HG03060 (cell line): Measurements from ENCODE around the gene RNF126.

Experiments
- ATAC-seq: cut with Tn5 transposase; IDR thresholded peaks from one replicate; pipeline ENCODE4 v1.9.1; 2021; ENCODE audit warnings: low read depth, moderate number of reproducible peaks; ENCODE audit not compliant: unreplicated experiment

The RNF126 gene

GRCh38 chr19:648305-648704 lies 14.7 kb downstream of the RNF126 start:
- no peak for ATAC-seq

GRCh38 chr19:647566-648284 lies 15.3 kb downstream of the RNF126 start:
- ATAC-seq: no peak

GRCh38 chr19:646779-647565 lies 16.0 kb downstream of the RNF126 start:
- no peak for ATAC-seq

- no peak for ATAC-seq
These were observed 16.9 kb downstream of the RNF126 start for GRCh38 chr19:645912-646778.

DNA sequence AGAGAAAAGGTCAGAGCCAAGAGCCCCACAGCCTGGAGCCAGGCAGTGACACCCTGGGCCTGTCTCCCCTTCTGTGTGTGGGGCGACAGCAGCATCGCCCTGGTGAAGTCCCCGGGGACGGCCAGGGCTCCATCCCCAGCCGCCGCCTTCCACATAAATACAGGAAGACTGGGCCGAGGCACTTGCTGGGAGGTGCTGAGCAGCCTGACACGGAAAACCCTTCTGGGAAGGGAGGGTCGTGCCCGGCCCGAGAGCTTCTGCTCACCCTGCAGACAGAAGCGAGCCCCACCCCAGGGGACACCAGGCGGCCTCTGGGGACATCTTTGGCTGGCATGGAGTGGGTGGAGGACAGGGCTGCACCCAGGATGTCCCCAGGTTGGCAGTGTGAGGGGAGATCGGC lies 18.2 kb downstream of the RNF126 start:
- ATAC-seq: no peak

- no peak for ATAC-seq
These were observed 18.7 kb downstream of the RNF126 start for GRCh38 chr19:644363-644762.

DNA sequence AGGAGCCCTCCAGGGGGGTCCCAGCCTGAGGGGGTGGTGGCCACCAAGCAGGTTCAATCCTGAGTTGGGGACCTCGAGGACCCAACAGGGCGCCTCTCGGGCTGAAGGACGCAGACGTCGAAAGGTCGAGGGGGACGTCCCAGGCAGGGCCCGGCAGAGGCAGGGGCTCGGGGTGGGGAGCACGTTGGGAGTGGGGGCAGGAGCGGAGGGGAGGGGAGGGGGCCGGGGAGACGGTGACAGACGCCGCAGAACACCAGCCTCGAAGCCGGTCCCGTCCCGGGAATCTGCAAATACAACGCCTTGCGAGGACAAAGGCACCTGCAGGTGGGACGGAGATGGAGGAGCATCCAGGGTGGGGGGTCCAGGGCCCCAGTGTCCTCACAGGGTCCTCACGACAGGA lies 19.3 kb downstream of the RNF126 start:
- ATAC-seq: no peak

DNA sequence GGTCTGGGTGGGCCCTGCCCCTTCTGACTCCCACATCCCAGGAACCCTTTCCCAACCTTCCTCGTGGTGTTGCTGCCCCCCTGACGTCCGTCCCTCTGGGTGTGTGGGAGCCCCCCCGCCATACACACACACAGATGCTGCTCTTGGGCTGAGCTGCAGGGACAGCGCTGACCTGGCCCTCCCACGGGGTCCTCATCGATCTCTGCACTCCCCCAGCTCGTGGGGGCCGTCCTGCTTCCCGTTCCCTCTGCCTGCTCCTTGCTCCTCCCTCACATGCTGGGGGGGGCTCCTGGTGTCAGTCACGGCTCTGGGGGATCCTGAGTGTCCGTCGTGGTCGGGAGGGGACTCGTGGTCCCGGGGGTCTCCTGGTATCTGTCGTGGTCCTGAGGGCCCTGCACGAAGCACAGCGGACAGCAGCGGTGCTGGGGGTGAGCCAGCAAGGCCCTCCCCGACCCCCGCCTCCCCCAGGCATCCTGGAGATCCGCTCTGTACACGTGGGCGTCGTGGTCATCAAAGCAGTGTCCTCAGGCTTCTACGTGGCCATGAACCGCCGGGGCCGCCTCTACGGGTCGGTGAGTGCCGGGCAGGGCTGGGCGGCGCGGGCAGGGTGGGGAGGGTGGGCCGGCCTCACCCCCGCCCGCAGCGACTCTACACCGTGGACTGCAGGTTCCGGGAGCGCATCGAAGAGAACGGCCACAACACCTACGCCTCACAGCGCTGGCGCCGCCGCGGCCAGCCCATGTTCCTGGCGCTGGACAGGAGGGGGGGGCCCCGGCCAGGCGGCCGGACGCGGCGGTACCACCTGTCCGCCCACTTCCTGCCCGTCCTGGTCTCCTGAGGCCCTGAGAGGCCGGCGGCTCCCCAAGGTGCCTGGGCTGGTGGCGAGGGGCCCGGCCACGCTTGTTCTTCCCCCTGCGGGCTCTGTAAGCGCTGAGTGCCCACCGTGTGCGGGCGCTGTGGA lies 20.0 kb downstream of the RNF126 start:
- no peak for ATAC-seq

DNA sequence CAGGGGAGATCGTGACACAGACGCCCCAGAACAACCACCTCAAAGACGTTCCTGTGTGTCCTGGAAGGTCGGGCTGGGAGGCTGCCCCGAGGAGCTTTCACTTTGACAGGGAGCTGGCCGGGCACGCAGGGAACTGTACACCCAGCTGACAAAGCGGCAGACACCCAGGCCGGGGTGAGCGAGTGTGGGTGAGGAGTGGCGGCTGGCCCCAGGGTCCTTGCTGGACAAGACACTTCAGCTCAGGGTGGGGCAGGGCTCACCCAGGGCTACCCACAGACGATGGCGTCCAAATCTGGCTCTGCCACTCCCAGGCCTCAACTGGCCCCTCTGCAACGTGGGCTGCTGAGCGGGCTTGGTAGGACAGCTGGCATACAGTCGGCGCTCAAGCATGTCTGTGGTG lies 21.3 kb downstream of the RNF126 start:
- ATAC-seq: no peak

- no peak for ATAC-seq
These were observed 22.3 kb downstream of the RNF126 start for GRCh38 chr19:640606-641189.

- ATAC-seq: no peak
These were observed 22.9 kb downstream of the RNF126 start for GRCh38 chr19:640161-640558.

DNA sequence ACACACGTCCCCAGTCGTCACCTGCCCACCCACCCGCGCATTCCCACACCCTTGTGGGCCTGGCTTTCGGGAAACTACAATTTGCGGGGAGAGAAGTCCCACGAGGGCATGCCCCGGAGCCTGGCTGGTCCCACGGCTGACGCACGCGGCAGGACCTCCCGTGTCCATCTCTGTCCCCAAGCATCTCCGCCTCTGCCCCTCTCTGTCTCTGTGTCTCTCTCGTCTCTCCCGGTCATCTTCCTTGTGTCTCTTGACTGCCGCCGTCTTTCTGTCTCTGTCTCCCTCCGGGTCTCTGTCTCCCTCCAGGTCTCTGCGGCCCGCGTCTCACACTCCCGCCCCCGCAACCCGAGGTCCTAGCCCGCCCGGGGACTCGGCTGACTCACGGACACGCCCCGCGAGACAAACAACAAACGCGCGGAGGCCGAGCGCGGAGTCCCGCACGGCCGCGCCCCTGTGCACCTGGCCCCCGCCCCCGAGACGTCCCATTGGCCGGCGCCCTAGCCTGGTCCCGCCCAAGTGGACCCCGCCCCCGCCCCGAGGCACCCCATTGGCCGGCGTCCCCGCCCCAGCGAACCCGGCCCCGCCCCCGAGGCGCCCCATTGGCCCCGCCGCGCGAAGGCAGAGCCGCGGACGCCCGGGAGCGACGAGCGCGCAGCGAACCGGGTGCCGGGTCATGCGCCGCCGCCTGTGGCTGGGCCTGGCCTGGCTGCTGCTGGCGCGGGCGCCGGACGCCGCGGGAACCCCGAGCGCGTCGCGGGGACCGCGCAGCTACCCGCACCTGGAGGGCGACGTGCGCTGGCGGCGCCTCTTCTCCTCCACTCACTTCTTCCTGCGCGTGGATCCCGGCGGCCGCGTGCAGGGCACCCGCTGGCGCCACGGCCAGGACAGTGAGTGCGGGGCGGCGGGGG lies 23.5 kb downstream of the RNF126 start, which contains the start of gene FGF22:
TSS of gene FGF22 (plus strand) at position 627 of the 908 bp plus-strand sequence. CDS start at position 674, 47 bp downstream.
- ATAC-seq: no peak

DNA sequence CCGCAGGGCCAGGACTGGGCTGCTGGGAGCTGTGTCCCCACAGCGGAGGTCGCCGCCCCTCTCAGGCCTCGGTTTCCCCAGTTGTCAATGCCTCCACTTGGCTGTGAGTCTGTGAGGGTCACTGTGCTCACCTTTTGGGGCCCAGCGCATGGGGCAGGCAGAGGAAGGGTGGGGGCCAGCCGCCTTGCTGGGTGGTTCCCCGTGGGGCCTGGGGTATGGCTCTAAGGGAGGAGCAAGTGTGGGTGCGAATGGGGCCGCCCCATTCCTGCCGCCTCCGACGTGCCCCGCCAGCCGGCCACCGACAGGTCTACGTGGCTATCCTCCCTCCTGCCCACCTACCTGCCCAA lies 24.1 kb downstream of the RNF126 start:
- no peak for ATAC-seq

DNA sequence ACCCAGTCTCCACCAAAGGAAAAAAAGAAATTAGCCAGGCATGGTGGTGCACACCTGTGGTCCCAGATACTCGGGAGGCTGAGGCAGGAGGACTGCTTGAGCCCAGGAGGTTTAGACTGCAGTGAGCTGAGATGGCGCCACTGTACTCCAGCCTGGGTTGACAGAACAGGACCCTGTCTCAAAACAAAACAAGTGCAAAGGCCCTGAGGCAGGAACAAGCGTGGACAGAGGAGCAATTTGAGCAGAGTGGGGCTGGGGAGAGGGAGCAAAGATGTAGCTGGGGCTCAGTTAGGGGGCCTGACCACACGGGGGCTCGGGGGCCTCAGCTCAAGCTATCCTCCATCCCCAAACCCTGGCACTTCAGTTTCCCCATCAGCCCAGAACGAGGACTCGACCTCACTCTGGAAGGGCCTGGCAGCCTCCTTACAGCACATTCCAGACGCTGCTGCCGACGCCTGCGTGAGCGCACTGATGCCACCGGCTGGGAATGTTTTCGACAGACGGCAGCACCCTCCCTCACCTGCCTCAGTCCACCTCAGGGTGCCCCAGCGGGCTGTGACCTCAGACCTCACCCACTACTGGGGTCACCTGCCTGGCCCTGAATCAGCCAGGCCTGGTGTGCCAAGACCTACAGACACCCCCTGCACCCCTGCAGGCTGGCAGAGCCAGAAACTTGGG lies 27.9 kb downstream of the RNF126 start:
- no peak for ATAC-seq

DNA sequence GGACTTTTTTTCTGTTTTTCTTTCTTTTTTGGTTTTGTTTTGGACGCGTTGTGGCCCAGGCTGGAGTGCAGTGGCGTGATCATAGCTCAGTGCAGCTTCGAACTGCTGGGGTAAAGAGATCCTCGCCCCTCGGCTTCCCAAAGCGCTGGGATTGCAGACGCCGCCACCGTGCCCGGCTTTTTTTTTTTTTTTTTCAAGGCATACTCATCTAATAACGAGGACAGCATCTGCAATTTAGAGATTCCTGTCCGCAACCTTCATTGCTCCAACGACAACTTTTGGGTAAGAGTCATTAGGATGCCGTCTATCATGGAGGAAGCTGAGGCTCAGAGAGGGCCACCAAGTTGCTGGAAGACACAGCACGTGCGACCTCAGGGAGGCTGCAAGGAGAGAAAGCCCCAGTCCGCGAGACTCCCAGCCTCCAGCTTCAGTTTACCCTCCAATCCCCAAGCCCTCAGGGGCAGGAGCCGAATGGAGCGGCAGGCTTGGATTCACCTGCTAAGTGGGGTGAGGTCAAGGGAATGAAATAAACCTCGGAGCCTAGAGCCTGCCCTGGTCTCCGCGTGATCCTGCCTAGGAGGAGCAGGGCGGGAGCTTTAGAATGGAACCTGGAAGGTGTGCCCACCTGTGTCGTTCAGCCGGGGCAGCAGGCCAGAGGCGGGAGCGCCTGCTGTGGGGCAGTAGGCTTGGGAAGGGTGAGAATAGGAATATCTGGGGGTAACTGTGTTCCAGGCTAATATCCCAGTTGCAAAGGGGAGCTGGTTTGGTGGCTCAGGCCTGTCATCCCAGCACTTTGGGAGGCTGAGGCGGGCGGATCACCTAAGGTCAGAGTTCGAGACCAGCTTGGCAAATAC lies 29.0 kb downstream of the RNF126 start:
- ATAC-seq: no peak

DNA sequence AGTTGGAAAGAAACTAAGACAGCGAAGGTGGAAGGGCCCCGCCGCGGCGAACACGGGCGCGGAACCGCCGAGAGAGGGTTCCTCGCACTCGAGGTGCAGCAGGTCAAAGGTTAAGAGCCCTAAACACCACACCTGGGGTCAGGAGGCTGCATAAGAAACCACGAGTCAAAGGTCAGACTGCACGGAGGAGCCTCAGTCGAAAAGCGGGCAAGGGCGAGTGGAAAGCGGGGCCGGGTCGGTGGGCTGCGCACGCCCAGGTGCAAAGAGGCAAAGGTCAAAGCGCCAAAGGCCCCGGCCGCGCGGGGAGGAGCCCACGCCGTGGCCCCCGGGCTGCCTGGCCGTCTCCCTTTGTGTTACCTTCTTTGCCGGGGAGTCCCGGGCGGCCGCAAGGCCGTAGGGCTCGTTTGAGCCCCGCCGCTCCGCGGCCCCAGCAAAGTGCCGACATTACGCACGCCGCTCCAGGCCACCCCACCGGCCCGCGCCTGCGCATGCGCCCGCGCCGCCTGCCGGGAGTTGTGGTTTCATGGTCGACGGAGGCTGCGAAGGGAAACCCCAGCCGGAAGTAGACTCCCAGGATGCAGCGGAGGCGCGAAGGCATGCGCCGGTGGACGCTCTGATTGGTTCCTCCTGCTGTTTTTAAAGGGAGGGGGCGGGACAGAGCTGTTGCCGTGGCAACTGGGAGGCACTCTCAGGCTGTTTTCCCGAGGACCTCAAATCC lies 29.8 kb downstream of the RNF126 start, which contains the start of gene POLRMT:
TSS of gene POLRMT (minus strand) at position 470 of the 718 bp plus-strand sequence. CDS start at position 445, 25 bp downstream.
- ATAC-seq: peak; percentile 64
